HepG2 (cell line): ENCODE measurements around the gene CADM1. TPM values are rescaled to one million over a fixed set of nuclear protein-coding genes. Genes with fewer than 3 reads are reported as not detected.
A peak's percentile ranks its signal among the peaks of the same experiment; 100 is the strongest.

Experiments used
- ATAC-seq: fragments of 200-7000 bp; cut with Tn5 transposase; 3 replicates; pipeline ENCODE4 v1.9.1; 2020; ENCODE audit warnings: mild to moderate bottlenecking, moderate library complexity
- BruUV-seq: library from RNA; stranded (reverse); fragments of 400-500 nt; replicated peaks from 2 replicates; lab custom pipeline; 2021; lab: Mats Ljungman, UMichigan
- CTCF ChIA-PET: fragments of 300-600 bp; formaldehyde crosslinking; extraction: SDS; loops from one replicate; lab custom pipeline; 2021; ENCODE audit warnings: low total read pairs, inconsistent platforms, low intra/inter-chr PET ratio; lab: Yijun Ruan, JAX
- POLR2A ChIA-PET: fragments of 350-600 bp; sonication (Branson Sonifier 250); formaldehyde crosslinking; loops from one replicate; lab custom pipeline; 2020; ENCODE audit warnings: antibody characterized with exemption, inconsistent platforms; lab: Yijun Ruan, JAX
- DNase-seq: peaks from one replicate; pipeline ENCODE4 v3.0.0-alpha.2; 2015; ENCODE audit warnings: low spot score
- FAIRE-seq: peaks from 3 replicates; lab custom pipeline; 2011; peaks lifted over from hg19 to GRCh38; lab: Jason Lieb, UNC
- H2AFZ ChIP-seq: one replicate; pipeline ENCODE4 v1.6.1; 2011; ENCODE audit warnings: low read length, inconsistent platforms
- H3K27ac ChIP-seq: fragments of 300-600 bp; 3 replicates; pipeline ENCODE4 v1.8.0; 2011; ENCODE audit warnings: mixed run types, mild to moderate bottlenecking, mixed read lengths, low read length, inconsistent platforms; ENCODE audit not compliant: insufficient read depth; ENCODE audit errors: extremely low read length
- H3K27me3 ChIP-seq, 2 experiments: fragments of 200-600 bp in 1 of 2; 2 replicates in 1 of 2; 3 replicates in 1 of 2; pipeline versions ENCODE4 v1.6.0 to v1.8.0; 2011; ENCODE audit warnings: low read length in 2 of 2, mild to moderate bottlenecking in 2 of 2, moderate library complexity in 2 of 2, inconsistent platforms in 1 of 2; ENCODE audit not compliant: insufficient read depth in 2 of 2, control insufficient read depth in 1 of 2
- H3K36me3 ChIP-seq, 2 experiments: fragments of 200-600 bp in 1 of 2; replicated peaks in 1 of 2; 2 replicates in 1 of 2; 3 replicates in 1 of 2; pipeline versions ENCODE4 v1.5.1 to v1.8.0; 2011; ENCODE audit warnings: low read length in 2 of 2, inconsistent platforms in 1 of 2; ENCODE audit not compliant: insufficient read depth in 2 of 2, control insufficient read depth in 1 of 2
- H3K4me1 ChIP-seq: 2 replicates; pipeline ENCODE4 v1.5.1; 2012; ENCODE audit warnings: low read length, inconsistent platforms; ENCODE audit not compliant: insufficient read depth
- H3K4me2 ChIP-seq: 2 replicates; pipeline ENCODE4 v1.6.0; 2011; ENCODE audit warnings: low read depth, low read length, inconsistent platforms
- H3K4me3 ChIP-seq, 3 experiments: fragments of 200-600 bp in 1 of 3; sonication (generic), shearing (Covaris generic) in 1 of 3; replicated peaks in 1 of 3; 2 replicates each; pipeline ENCODE4 v1.5.1; 2011 to 2016; ENCODE audit warnings: low read length in 3 of 3, inconsistent platforms in 2 of 3, low read depth in 2 of 3, mild to moderate bottlenecking in 2 of 3, control low read depth in 1 of 3, mixed read lengths in 1 of 3; ENCODE audit not compliant: insufficient read depth in 1 of 3
- H3K79me2 ChIP-seq: one replicate; pipeline ENCODE4 v1.6.1; 2011; ENCODE audit warnings: low read length, inconsistent platforms; ENCODE audit not compliant: insufficient read depth
- H3K9ac ChIP-seq: 2 replicates; pipeline ENCODE4 v1.6.0; 2011; ENCODE audit warnings: mild to moderate bottlenecking, low read depth, low read length, inconsistent platforms; ENCODE audit not compliant: insufficient read depth
- H3K9me3 ChIP-seq: 2 replicates; pipeline ENCODE4 v1.5.1; 2012; ENCODE audit warnings: mild to moderate bottlenecking, low read length
- H4K20me1 ChIP-seq: 2 replicates; pipeline ENCODE4 v1.6.0; 2011; ENCODE audit warnings: inconsistent platforms, mild to moderate bottlenecking, low read length, moderate library complexity; ENCODE audit not compliant: insufficient read depth
- E2F2 ChIP-seq: sonication (generic); formaldehyde crosslinking; IDR thresholded peaks from 2 replicates; pipeline ENCODE4 v1.4.0; 2020; ENCODE audit warnings: missing genetic modification reagents, borderline replicate concordance
- FOXA1 ChIP-seq, 2 experiments: fragments of 450-650 bp in 1 of 2; sonication (generic) in 1 of 2; formaldehyde crosslinking in 1 of 2; IDR thresholded peaks; 2 replicates each; pipeline versions ENCODE4 v1.4.0 to v1.6.1; 2016 to 2020; ENCODE audit warnings: missing genetic modification reagents in 1 of 2
- FOXK1 ChIP-seq: sonication (generic); formaldehyde crosslinking; IDR thresholded peaks from 2 replicates; pipeline ENCODE4 v1.4.0; 2020; ENCODE audit warnings: low read depth, missing genetic modification reagents, borderline replicate concordance
- GFI1 ChIP-seq: sonication (generic); formaldehyde crosslinking; IDR thresholded peaks from 2 replicates; pipeline ENCODE4 v1.5.0; 2020; ENCODE audit warnings: missing genetic modification reagents, mild to moderate bottlenecking, borderline replicate concordance
- MAFG ChIP-seq: sonication (generic); formaldehyde crosslinking; IDR thresholded peaks from 2 replicates; pipeline ENCODE4 v1.5.1; 2020; ENCODE audit warnings: mild to moderate bottlenecking, missing genetic modification reagents
- MAFK ChIP-seq, 2 experiments: IDR thresholded peaks in 1 of 2; conservative IDR thresholded peaks in 1 of 2; 2 replicates each; pipeline ENCODE4 v1.6.1; 2011; ENCODE audit warnings: improper control_type of control experiment in 2 of 2, low read length in 2 of 2
- MYPOP ChIP-seq: sonication (generic); formaldehyde crosslinking; IDR thresholded peaks from 2 replicates; pipeline ENCODE4 v1.8.1; 2023; ENCODE audit warnings: mild to moderate bottlenecking, moderate library complexity, missing genetic modification reagents
- WIZ ChIP-seq: sonication (generic); formaldehyde crosslinking; IDR thresholded peaks from 2 replicates; pipeline ENCODE4 v1.5.1; 2020; ENCODE audit warnings: mild to moderate bottlenecking, missing genetic modification reagents
- ZFP90 ChIP-seq: sonication (generic); formaldehyde crosslinking; IDR thresholded peaks from 2 replicates; pipeline ENCODE4 v1.8.0; 2022; ENCODE audit warnings: missing genetic modification reagents, mild to moderate bottlenecking, inconsistent platforms, borderline replicate concordance
- ZNF180 ChIP-seq: sonication (generic); formaldehyde crosslinking; IDR thresholded peaks from 2 replicates; pipeline ENCODE4 v1.4.0; 2020; ENCODE audit warnings: low read depth, missing genetic modification reagents, borderline replicate concordance
- ZNF530 ChIP-seq: sonication (generic); formaldehyde crosslinking; IDR thresholded peaks from 2 replicates; pipeline ENCODE4 v1.5.0; 2020; ENCODE audit warnings: low read depth, mild to moderate bottlenecking, missing genetic modification reagents
- ZNF646 ChIP-seq: sonication (generic); formaldehyde crosslinking; IDR thresholded peaks from 2 replicates; pipeline ENCODE4 v1.9.0; 2021; ENCODE audit warnings: mild to moderate bottlenecking, missing genetic modification reagents
- WGBS: methylation state at CpG from one replicate; pipeline ENCODE4 v1.1.6; 2017; ENCODE audit warnings: low lambda C conversion rate; 5-methylcytosine and 5-hydroxymethylcytosine counted together
- in situ Hi-C: cut with HindIII; loops from 2 replicates; pipeline ENCODE4 v1.10.0; 2017; ENCODE audit warnings: low pct_unique_long_range_greater_than_20kb; ENCODE audit not compliant: extremely low pct_ligation_motif_present
- intact Hi-C: fragments of 100-400 bp; cut with micrococcal nuclease; formaldehyde crosslinking; loops from one replicate; pipeline ENCODE4 v1.10.0; 2022; ENCODE audit not compliant: unreplicated experiment
- polyA plus RNA-seq, 8 experiments: library from polyadenylated mRNA; depleted of rRNA in 3 of 8; stranded (reverse) in 7 of 8; unstranded in 1 of 8; fragments of >200 nt; fragmentation: Illumina TruSeq in 4 of 8; extraction: Trizol in 4 of 8; gene quantifications; 2 replicates each; pipeline versions ENCODE4 v1.2.1 to v1.2.3, GENCODE V29; 2011 to 2016; ENCODE audit warnings: low read depth in 4 of 8, missing spikeins in 1 of 8, mixed read lengths in 1 of 8; ENCODE audit not compliant: insufficient read depth in 1 of 8
- total RNA-seq, 5 experiments: library from RNA; depleted of rRNA; stranded (reverse); fragments of >200 nt; fragmentation: Illumina TruSeq; extraction: Trizol; gene quantifications; 2 replicates each; pipeline ENCODE4 v1.2.3, GENCODE V29; 2016; ENCODE audit warnings: low read depth in 1 of 5
- TF ChIP-seq, protein P1 (sequence below): sonication (generic); formaldehyde crosslinking; IDR thresholded peaks from 2 replicates; pipeline ENCODE4 v1.8.1; 2023; ENCODE audit warnings: mild to moderate bottlenecking, inconsistent platforms, moderate library complexity, missing genetic modification reagents, borderline replicate concordance

The CADM1 gene
- total and polyA plus RNA-seq, 2 of the 13 experiments (the other 11 are each of a cell fraction or from before 2014, with no cell fraction given): 71.3 to 122 TPM

DNA sequence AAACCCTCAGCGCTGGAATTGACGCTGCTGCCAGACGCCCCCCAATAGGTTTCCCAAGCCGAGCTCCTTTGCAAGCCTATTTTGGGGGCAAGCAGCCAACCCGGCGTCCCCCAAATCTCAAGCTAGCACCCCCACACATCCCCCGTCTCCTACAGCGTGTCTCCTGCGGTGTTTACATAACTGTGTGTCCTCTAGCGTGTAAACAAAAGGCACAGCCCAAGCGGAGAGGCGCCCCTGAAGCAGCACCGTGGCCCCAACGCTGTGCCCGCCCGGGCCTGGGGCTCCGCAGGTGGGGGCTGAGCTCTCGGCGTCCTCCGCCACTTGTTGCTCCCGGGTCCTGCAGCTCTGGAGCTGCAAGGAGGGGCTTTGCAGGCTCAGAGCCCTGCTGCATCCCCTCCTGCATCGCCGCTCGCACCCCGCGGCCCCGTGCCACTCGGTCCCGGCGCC lies 1.6 kb downstream of the CADM1 start:
- Histone ChIP-seq H3K27me3 (no peaks in the 10 kb centered on the region; a peak in 1 of 5 replicates), H3K9ac (peak overlapping the region; percentile 87), H3K4me3 (peak overlapping the region; percentile 89 to 92 (median 89)), H3K27ac (peak overlapping the region; percentile 67), H3K36me3 (no peaks in the 10 kb centered on the region), H3K9me3 (no peaks in the 10 kb centered on the region), H3K4me1 (peaks cover 39% of the 10 kb centered on the region), H4K20me1 (peaks cover 4% of the 10 kb centered on the region; the same call in 1 of the 2 replicates), H3K79me2 (peaks cover 62% of the 10 kb centered on the region), H3K4me2 (peak overlapping the region; percentile 87), H2AFZ (no peak overlapping the region)
- FAIRE-seq: no peak
- no TSS peak for BruUV-seq
- in situ Hi-C loops: loop anchor here (5.0 kb wide), 1 partner anchor 165 kb away; no protein-coding TSS in a partner anchor
- 3% methylated on average over 6 of the region's 30 CpGs for WGBS
- ChIA-PET POLR2A (interaction anchor here (1.6 kb wide), 1 partner anchor 93 kb away, joined by 5 read pairs; no protein-coding TSS in a partner anchor), CTCF (no interaction called here)
- peak; percentile 12 for DNase-seq
- intact Hi-C loops: loop anchor here (5.0 kb wide), 3 partner anchors 80 to 125 kb away; no protein-coding TSS in a partner anchor
- ATAC-seq: peak; percentile 7
- TF ChIP-seq, protein P1, sequence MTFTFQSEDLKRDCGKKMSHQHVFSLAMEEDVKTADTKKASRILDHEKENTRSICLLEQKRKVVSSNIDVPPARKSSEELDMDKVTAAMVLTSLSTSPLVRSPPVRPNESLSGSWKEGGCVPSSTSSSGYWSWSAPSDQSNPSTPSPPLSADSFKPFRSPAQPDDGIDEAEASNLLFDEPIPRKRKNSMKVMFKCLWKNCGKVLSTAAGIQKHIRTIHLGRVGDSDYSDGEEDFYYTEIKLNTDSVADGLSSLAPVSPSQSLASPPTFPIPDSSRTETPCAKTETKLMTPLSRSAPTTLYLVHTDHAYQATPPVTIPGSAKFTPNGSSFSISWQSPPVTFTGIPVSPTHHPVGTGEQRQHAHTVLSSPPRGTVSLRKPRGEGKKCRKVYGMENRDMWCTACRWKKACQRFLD (CRISPR knock-in tag): no peak
- TF ChIP-seq FOXA1 (IDR thresholded peaks at IDR 0.05) (no peak), FOXA1 (CRISPR knock-in tag; IDR thresholded peaks at IDR 0.05) (peak; percentile 49; the same call in 1 of the 2 replicates), ZNF646 (CRISPR knock-in tag) (0 out of 2 replicates have a peak, but pooled peaks have one; percentile 5), MAFG (no peak), ZNF180 (CRISPR knock-in tag) (no peak), MYPOP (no peak), GFI1 (CRISPR knock-in tag) (0 out of 2 replicates have a peak, but pooled peaks have one; percentile 2), FOXK1 (peak; percentile 20; the same call in 1 of the 2 replicates), MAFK (conservative IDR thresholded peaks at IDR 0.05 in 1 of 2, IDR thresholded peaks at IDR 0.05 in 1 of 2; ENCODE audit: low read length in 2 of 2) (no peak), ZNF530 (CRISPR knock-in tag) (no peak), ZFP90 (CRISPR knock-in tag) (no peak), WIZ (no peak), E2F2 (CRISPR knock-in tag) (no peak)
